Left ventricle myocardium inferior (tissue), 1 donor: ENCODE data around the gene ST3GAL5. TPM values are rescaled to one million over a fixed set of nuclear protein-coding genes. Genes with fewer than 3 reads are reported as not detected.

Source experiments
- DNase-seq: peaks from one replicate; pipeline ENCODE4 v3.0.0-alpha.2; 2020
- H3K27ac ChIP-seq: fragments of 200-600 bp; replicated peaks from 2 replicates; pipeline ENCODE4 v1.8.0; 2021
- H3K27me3 ChIP-seq: fragments of 200-600 bp; 2 replicates; pipeline ENCODE4 v1.8.0; 2021; ENCODE audit warnings: low read depth
- H3K36me3 ChIP-seq: fragments of 200-600 bp; 2 replicates; pipeline ENCODE4 v1.8.0; 2021
- H3K4me1 ChIP-seq: fragments of 200-600 bp; 2 replicates; pipeline ENCODE4 v1.8.0; 2021
- H3K4me3 ChIP-seq: fragments of 200-600 bp; 2 replicates; pipeline ENCODE4 v1.8.0; 2021; ENCODE audit warnings: mild to moderate bottlenecking, moderate library complexity
- H3K9me3 ChIP-seq: fragments of 200-600 bp; replicated peaks from 2 replicates; pipeline ENCODE4 v1.8.0; 2021
- intact Hi-C: fragments of 100-400 bp; cut with micrococcal nuclease; formaldehyde crosslinking; loops from one replicate; pipeline ENCODE4 v1.11.0; 2022
- total RNA-seq: library from RNA; stranded (reverse); fragmentation: NEBNext Ultra II Directional; extraction: Animal tissue kit (Norgen Biotek cat#: 25700); gene quantifications from one replicate; pipeline ENCODE4 v1.2.1, GENCODE V29; 2021
- TF ChIP-seq, protein P1 (sequence below): fragments of 200-600 bp; IDR thresholded peaks from 2 replicates; pipeline ENCODE4 v1.8.0; 2021; ENCODE audit warnings: antibody characterized with exemption, mild to moderate bottlenecking, borderline replicate concordance
- donor health status: DM: no; HTN: yes; CAD: no; lungs with severe emphysema.

Gene ST3GAL5
- total RNA-seq, 1 donor from 2014 or later, result 4.2 TPM

DNA sequence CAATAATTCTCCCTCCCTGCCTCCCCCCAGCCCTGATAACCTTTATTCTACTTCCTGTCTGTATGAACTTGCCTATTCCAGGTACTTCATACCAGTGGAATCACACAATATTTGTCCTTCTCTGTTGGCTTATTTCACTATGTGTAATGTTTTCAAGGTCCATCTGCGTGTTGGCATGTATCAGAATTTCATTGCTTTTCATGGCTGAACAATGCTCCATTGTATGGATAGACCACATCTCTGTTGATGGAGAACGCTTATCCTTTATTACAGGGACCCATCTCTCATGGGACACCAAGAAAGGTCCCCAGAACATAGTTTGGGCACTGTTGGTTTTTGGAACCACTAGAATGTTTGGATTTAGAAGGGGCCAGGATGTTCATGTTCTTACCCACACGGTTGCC lies 94.8 kb downstream of the ST3GAL5 start:
- H3K4me1 ChIP-seq, result peaks cover 98% of the 10 kb centered on the region
- H3K4me3 ChIP-seq, result no peak overlapping the region
- TF ChIP-seq, protein P1, sequence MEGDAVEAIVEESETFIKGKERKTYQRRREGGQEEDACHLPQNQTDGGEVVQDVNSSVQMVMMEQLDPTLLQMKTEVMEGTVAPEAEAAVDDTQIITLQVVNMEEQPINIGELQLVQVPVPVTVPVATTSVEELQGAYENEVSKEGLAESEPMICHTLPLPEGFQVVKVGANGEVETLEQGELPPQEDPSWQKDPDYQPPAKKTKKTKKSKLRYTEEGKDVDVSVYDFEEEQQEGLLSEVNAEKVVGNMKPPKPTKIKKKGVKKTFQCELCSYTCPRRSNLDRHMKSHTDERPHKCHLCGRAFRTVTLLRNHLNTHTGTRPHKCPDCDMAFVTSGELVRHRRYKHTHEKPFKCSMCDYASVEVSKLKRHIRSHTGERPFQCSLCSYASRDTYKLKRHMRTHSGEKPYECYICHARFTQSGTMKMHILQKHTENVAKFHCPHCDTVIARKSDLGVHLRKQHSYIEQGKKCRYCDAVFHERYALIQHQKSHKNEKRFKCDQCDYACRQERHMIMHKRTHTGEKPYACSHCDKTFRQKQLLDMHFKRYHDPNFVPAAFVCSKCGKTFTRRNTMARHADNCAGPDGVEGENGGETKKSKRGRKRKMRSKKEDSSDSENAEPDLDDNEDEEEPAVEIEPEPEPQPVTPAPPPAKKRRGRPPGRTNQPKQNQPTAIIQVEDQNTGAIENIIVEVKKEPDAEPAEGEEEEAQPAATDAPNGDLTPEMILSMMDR, result no peak
- no peak for DNase-seq
- no peaks in the 10 kb centered on the region for H3K9me3 ChIP-seq
- intact Hi-C loops, result no loop called here
- H3K27ac ChIP-seq, result peak overlapping the region; percentile 87
- peaks cover 9% of the 10 kb centered on the region for H3K36me3 ChIP-seq
- no peaks in the 10 kb centered on the region for H3K27me3 ChIP-seq

DNA sequence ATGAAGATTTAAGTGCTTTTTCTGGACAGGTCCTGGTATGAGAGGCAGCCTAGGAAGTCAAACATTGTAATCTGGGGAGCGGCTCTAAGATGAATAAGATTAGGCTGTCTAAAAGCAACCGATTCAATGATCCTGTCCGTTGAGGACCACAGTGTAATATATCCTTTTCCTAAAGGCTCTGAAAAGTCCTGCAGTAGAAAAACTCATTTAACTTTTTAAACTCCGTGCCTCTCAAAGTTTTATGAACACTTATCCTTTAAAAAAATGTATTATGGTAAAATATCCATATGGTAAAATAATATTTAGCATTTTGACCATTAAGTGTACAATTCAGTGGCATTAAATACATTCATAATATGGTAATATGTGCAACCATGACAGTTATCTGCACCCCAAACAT lies 95.2 kb downstream of the ST3GAL5 start:
- TF ChIP-seq, protein P1, result no peak
- peak overlapping the region; percentile 87 for H3K27ac ChIP-seq
- intact Hi-C loops, result no loop called here

DNA sequence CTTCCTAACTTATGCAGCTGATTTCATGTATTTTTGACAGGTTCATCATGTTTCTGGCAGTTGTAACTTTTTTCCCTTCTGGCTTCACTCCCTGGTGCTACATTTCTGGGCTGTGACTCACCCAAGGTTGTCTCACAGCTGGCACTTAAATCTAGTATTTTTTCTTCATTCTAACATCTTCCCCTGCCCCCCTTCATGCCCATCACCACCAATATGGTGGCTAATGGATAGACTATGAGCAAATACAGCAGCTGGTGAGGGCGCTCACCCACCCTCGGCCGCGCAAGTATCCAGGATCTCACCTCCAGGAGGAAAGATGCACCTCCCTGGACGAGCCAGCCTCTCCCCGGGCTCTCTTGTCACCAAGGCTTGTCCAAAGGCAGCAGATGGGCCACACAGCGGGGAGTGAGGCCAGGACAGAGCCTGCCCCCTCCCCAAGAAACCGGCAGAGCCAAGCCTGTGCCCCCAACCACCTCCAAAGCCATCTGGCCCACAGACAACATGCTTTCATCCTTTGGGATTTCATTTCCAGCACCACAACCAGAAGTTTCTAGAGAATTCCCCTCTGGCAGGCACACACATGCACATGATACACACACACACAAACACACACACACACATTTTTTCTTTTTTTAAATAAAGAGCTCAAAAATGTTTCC lies 95.9 kb downstream of the ST3GAL5 start:
- no peaks in the 10 kb centered on the region for H3K27me3 ChIP-seq
- TF ChIP-seq, protein P1, result no peak
- no peaks in the 10 kb centered on the region for H3K9me3 ChIP-seq
- peaks cover 15% of the 10 kb centered on the region for H3K36me3 ChIP-seq
- H3K4me1 ChIP-seq, result peaks cover 98% of the 10 kb centered on the region
- DNase-seq, result no peak
- H3K27ac ChIP-seq, result peak overlapping the region; percentile 87
- H3K4me3 ChIP-seq, result no peak overlapping the region
- intact Hi-C loops, result no loop called here

More for the DNA sequence above, 95.2 kb downstream of the ST3GAL5 start:
- H3K36me3 ChIP-seq, result peaks cover 9% of the 10 kb centered on the region
- H3K27me3 ChIP-seq, result no peaks in the 10 kb centered on the region
- H3K4me3 ChIP-seq, result no peak overlapping the region
- H3K9me3 ChIP-seq, result no peaks in the 10 kb centered on the region
- H3K4me1 ChIP-seq, result peaks cover 98% of the 10 kb centered on the region
- DNase-seq, result no peak

DNA sequence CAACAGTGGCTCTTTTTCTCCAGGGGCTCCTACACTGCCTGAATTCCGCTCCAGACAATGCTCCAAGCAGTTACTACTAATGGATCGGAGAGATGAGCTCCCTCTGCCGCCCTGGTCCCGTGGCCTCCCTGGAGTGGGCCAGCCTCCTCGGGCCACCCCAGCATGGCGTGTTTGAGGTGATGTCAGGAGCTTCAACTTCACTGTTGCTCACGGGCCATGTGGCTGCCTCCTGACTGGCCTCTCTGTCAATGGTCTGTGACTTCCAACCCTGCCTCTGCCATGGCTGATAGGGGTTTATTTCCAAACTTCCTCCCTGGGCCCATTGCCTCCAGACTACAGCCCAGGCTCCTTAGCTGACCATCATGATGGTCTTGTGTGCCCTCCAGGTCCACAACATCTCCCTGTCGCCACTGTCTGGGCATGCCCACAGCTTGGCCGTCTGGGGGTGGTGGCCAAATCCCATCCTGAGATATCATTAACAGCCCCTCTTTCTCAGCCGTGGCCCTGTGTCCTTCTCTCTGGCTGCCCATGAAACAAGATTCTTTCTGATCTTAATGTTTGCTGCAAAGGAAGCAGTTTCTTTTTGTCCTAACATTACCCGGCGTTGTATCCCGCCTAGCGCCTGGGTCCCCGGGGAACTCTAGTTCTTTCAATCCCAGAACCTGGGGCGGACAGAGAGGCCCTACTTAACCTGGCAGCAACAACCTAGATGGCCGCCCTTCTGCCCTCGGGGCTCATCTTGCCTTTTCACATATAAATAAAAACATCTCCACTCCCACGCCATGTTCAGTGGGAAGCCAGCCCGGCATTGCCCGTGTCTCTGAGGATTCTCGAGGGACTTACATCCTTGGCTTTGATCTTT lies 96.9 kb downstream of the ST3GAL5 start:
- Histone ChIP-seq H3K36me3 (peaks cover 25% of the 10 kb centered on the region), H3K9me3 (no peaks in the 10 kb centered on the region), H3K27me3 (no peaks in the 10 kb centered on the region), H3K4me1 (peaks cover 98% of the 10 kb centered on the region), H3K27ac (peak overlapping the region; percentile 87), H3K4me3 (no peak overlapping the region)
- intact Hi-C loops, result no loop called here
- no peak for DNase-seq
- TF ChIP-seq, protein P1, result no peak

DNA sequence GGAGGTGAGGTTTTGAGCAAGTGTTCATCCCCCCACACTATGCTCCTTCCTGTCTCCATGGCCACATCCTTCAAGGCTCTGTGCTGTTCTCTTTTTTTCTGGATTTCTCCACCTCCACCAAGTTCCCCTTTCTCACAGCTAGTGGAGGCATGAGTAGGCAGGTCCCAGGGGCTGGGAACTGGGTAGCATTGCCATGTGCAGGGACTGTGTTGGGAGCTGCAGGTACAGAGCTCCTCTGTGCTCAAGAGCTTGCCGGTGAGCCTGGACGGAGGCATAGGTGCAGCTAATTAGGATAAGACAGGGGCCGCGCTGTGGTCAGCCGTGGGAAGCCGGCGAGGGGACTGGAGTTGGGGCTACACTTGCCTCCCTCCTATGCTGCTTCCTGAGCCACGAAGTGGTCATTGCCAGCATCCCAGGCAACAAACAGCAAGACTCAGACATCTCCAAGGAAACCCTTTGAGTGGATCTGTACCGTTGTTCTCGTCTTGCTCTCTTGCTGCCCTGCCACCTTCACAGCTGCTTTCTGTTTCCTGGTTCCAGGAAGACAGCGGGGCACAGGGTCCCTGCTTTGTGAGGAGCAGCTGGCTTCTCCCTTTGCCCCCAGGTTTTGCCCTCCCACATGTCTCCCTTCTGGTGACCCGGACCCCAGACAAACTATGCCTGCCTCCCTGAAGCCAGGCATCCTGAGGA lies 98.1 kb downstream of the ST3GAL5 start:
- Histone ChIP-seq H3K4me3 (no peak overlapping the region), H3K4me1 (peaks cover 98% of the 10 kb centered on the region), H3K27me3 (no peaks in the 10 kb centered on the region), H3K9me3 (no peaks in the 10 kb centered on the region), H3K27ac (peak overlapping the region; percentile 87), H3K36me3 (peaks cover 31% of the 10 kb centered on the region)
- intact Hi-C loops, result no loop called here
- DNase-seq, result no peak
- TF ChIP-seq, protein P1, result no peak
